DMS79 treated with DMSO at 0.1 percent for 48 hours (cell line): ENCODE data around the gene TAS2R30.
"Not testable (repeated sequence)": the region's sequence is repeated elsewhere in the genome, so short reads cannot be mapped to it uniquely, and the experiment has no call there.

ENCODE experiments used
- DNase-seq: peaks from one replicate; lab custom pipeline; 2025; lab: John Stamatoyannopoulos, UW

TAS2R30 gene

DNA sequence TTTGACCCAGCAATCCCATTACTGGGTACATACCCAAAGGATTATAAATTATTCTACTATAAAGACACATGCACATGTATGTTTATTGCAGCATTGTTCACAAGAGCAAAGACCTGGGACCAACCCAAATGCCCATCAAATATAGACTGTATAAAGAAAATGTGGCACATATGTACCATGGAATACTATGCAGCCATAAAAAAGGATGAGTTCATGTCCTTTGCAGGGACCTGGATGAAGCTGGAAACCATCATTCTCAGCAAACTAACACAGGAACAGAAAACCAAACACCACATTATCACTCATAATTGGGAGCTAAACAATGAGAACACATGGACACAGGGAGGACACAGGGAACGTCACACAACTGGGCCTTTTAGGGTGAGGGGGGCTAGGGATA lies 20.3 kb downstream of the TAS2R30 start:
- DNase-seq, result not testable (repeated sequence)

GRCh38 chr12:11111213-11111612 lies 23.2 kb downstream of the TAS2R30 start:
- not testable (repeated sequence) for DNase-seq

- no peak for DNase-seq
Measured at GRCh38 chr12:11108862-11109261, 25.6 kb downstream of the TAS2R30 start.

GRCh38 chr12:11107719-11108118 lies 26.7 kb downstream of the TAS2R30 start:
- DNase-seq, result no peak

GRCh38 chr12:11106288-11106687 lies 28.2 kb downstream of the TAS2R30 start:
- no peak for DNase-seq

DNA sequence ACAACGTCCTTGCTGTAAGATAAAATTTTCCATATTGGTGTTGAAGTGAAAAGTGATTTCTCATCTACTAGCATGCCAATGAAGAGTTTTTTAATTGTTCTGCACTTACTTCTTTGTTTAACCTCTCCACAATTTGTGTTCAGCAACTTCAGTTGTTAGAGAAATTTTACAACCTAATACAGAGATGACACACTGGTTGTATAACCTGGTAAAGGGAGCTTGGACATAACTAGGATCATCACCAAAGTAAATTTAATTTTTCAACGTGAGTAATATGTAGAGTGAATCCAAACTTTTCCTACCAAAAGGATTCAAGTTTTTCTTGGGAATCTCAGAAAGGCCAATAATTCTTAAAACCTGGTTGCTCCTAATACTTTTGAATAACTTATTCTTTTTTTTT lies 28.9 kb downstream of the TAS2R30 start:
- no peak for DNase-seq

DNA sequence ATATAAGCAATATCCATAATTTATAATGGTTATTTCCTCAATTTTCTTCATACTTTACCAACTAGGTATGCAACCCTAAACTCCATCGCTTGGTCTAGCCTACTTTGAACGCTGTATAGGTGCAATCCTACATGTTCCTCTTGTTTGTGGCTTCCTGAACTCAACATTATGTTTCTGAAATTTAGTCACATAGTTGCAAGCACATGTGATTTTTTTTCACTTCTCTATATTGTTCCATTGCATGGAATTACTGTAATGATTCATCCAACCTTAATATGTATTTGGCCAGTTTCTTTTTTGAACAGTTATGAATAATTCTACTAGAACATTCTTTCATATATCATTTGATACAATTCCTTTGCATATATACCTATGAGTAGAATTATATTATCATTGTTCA lies 39.5 kb downstream of the TAS2R30 start:
- not testable (repeated sequence) for DNase-seq

DNA sequence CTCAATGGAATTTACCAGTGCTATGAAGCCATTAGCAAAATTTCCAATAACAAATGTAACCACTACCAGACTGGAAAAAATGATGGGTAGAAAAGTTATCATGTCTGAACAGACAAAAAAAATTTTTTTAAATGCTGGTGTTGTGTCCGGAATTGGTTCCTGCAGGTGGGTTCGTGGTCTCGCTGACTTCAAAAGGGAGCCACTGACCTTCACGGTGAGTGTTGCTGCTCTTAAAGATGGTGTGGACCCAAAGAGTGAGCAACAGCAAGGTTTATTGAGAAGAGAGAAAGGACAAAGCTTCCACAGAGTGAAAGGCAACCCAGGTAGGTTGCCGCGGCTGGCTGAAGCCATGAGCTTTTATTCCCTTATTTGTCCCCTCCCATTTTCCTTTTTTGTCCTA lies 42.3 kb downstream of the TAS2R30 start, which contains the start of gene TAS2R43:
Gene TAS2R43 (minus strand): TSS at position 186 of the 400 bp plus-strand sequence. CDS start 84 bp downstream, at position 102.
- no peak for DNase-seq

DNA sequence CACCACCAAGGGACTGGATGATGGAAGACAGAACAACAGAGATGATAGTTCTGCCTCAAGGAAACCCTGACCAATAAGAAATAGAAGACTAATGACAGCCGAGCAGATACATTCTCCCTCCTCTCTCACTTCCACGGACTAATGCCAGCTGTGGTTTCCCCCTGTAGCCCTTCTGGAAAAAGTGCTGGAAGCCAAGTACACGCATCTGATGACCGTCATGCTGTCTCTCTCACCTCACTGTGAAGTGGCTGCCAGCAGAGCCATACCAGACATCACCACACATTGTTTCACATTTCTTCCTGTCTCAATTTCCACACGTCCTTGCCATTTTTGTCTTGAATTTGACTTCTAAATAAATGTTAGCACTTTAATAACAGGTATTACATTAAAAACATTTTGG lies 45.2 kb downstream of the TAS2R30 start:
- DNase-seq, result no peak

DNA sequence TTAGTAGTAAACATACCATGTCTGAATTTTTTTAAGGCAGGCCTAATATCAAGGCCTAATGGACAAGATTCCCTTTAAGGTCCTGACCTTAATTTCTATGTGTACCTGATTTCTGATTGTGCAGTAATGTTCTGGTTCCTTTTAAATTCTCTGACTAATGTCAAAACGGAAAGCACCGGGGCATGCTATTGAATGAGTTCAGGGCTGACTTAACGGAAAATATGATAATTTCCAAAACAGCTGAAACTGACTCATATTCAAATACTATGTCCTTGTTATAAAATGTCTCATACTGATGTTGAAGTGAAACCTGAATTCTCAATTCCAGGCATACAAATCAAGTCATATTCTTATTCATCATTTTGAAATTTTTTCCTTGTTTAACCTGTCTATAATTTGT lies 49.0 kb downstream of the TAS2R30 start:
- DNase-seq, result no peak
